DMS114 treated with DMSO at 0.1 percent for 48 hours (cell line): Measurements from ENCODE around the gene MZT2A.
"Not testable (repeated sequence)": the region's sequence is repeated elsewhere in the genome, so short reads cannot be mapped to it uniquely, and the experiment has no call there.

Experiments
- DNase-seq: peaks from one replicate; lab custom pipeline; 2025; ENCODE audit not compliant: unreplicated experiment; lab: John Stamatoyannopoulos, UW

The MZT2A gene

GRCh38 chr2:131471624-131472023 lies 20.6 kb downstream of the MZT2A start:
- DNase-seq = not testable (repeated sequence)

- DNase-seq = not testable (repeated sequence)
These were observed 21.3 kb downstream of the MZT2A start for GRCh38 chr2:131470944-131471343.

GRCh38 chr2:131467722-131468121 lies 24.5 kb downstream of the MZT2A start:
- DNase-seq = not testable (repeated sequence)

- DNase-seq = not testable (repeated sequence)
These were observed 37.3 kb downstream of the MZT2A start for GRCh38 chr2:131454914-131455313.

GRCh38 chr2:131451265-131451949 lies 40.8 kb downstream of the MZT2A start:
- DNase-seq = not testable (repeated sequence)

- not testable (repeated sequence) for DNase-seq
These were observed 44.2 kb downstream of the MZT2A start for GRCh38 chr2:131447981-131448380.

- no peak for DNase-seq
These were observed 46.3 kb downstream of the MZT2A start for GRCh38 chr2:131445896-131446295.

- not testable (repeated sequence) for DNase-seq
These were observed 46.7 kb downstream of the MZT2A start for GRCh38 chr2:131445515-131445797.

- not testable (repeated sequence) for DNase-seq
These were observed 47.3 kb downstream of the MZT2A start for GRCh38 chr2:131444736-131445514.

- not testable (repeated sequence) for DNase-seq
These were observed 51.3 kb downstream of the MZT2A start for GRCh38 chr2:131440742-131441468.
